SU-DHL-6 (cell line): Measurements from ENCODE around the gene ZNF513.

Source experiments
- H2AFZ ChIP-seq: fragments of 200-600 bp; sonication (generic); 2 replicates; pipeline ENCODE4 v1.6.1; 2014; ENCODE audit warnings: low read depth, mild to moderate bottlenecking, moderate library complexity, mixed read lengths, antibody characterized with exemption, low read length; ENCODE audit not compliant: severe bottlenecking
- H3F3A ChIP-seq: fragments of 200-600 bp; shearing (Covaris generic); 2 replicates; pipeline ENCODE4 v1.6.0; 2016; ENCODE audit warnings: antibody characterized with exemption, mild to moderate bottlenecking; ENCODE audit not compliant: insufficient read depth
- H3K27ac ChIP-seq: fragments of 200-600 bp; sonication (generic); 2 replicates; pipeline ENCODE4 v1.5.1; 2016; ENCODE audit warnings: low read depth, mild to moderate bottlenecking, low read length, moderate library complexity, mixed read lengths
- H3K27me3 ChIP-seq: fragments of 200-600 bp; sonication (generic), shearing (Covaris generic); 2 replicates; pipeline ENCODE4 v1.6.0; 2014; ENCODE audit warnings: mild to moderate bottlenecking, low read length
- H3K36me3 ChIP-seq: fragments of 200-600 bp; sonication (generic); 2 replicates; pipeline ENCODE4 v1.6.1; 2014; ENCODE audit warnings: mild to moderate bottlenecking, low read length, mixed read lengths
- H3K4me2 ChIP-seq: fragments of 300-600, 200-600 bp; shearing (Covaris generic), sonication (generic); 2 replicates; pipeline ENCODE4 v1.6.0; 2014; ENCODE audit warnings: low read length, low read depth, mild to moderate bottlenecking; ENCODE audit not compliant: poor library complexity, severe bottlenecking
- H3K4me3 ChIP-seq: fragments of 200-600 bp; sonication (generic); 2 replicates; pipeline ENCODE4 v1.5.1; 2014; ENCODE audit warnings: antibody characterized with exemption, low read length, mild to moderate bottlenecking, mixed read lengths; ENCODE audit not compliant: insufficient read depth, poor library complexity, severe bottlenecking
- H3K79me2 ChIP-seq: fragments of 200-600 bp; sonication (generic); 2 replicates; pipeline ENCODE4 v1.6.1; 2014; ENCODE audit warnings: mild to moderate bottlenecking, low read length, moderate library complexity; ENCODE audit not compliant: insufficient read depth
- H3K9ac ChIP-seq: fragments of 200-600 bp; sonication (generic); 2 replicates; pipeline ENCODE4 v1.7.0; 2014; ENCODE audit warnings: mild to moderate bottlenecking, low read length
- H3K9me2 ChIP-seq: fragments of 200-600 bp; sonication (generic); replicated peaks from 2 replicates; pipeline ENCODE4 v1.6.1; 2014; ENCODE audit warnings: low read length; ENCODE audit not compliant: insufficient read depth
- H3K9me3 ChIP-seq: fragments of 200-600 bp; sonication (generic); 2 replicates; pipeline ENCODE4 v1.6.1; 2014; ENCODE audit warnings: low read length, mixed read lengths; ENCODE audit not compliant: insufficient read depth
- H4K20me1 ChIP-seq: fragments of 200-600 bp; sonication (generic); 2 replicates; pipeline ENCODE4 v1.6.1; 2014; ENCODE audit warnings: low read depth, mild to moderate bottlenecking, antibody characterized with exemption, low read length, moderate library complexity, mixed read lengths
- EZH2phosphoT487 ChIP-seq: fragments of 200-600 bp; sonication (generic), shearing (Covaris generic); conservative IDR thresholded peaks from 2 replicates; pipeline ENCODE4 v1.6.1; 2018; ENCODE audit warnings: mild to moderate bottlenecking, antibody characterized with exemption, low read length, moderate library complexity, mixed read lengths
- TF ChIP-seq, protein P1 (sequence below): fragments of 200-600 bp; sonication (generic); IDR thresholded peaks from one replicate; pipeline ENCODE4 v1.5.1; 2017; ENCODE audit warnings: antibody characterized with exemption, mild to moderate bottlenecking, low read length, moderate library complexity; ENCODE audit not compliant: insufficient read depth, poor library complexity, severe bottlenecking

The ZNF513 gene

DNA sequence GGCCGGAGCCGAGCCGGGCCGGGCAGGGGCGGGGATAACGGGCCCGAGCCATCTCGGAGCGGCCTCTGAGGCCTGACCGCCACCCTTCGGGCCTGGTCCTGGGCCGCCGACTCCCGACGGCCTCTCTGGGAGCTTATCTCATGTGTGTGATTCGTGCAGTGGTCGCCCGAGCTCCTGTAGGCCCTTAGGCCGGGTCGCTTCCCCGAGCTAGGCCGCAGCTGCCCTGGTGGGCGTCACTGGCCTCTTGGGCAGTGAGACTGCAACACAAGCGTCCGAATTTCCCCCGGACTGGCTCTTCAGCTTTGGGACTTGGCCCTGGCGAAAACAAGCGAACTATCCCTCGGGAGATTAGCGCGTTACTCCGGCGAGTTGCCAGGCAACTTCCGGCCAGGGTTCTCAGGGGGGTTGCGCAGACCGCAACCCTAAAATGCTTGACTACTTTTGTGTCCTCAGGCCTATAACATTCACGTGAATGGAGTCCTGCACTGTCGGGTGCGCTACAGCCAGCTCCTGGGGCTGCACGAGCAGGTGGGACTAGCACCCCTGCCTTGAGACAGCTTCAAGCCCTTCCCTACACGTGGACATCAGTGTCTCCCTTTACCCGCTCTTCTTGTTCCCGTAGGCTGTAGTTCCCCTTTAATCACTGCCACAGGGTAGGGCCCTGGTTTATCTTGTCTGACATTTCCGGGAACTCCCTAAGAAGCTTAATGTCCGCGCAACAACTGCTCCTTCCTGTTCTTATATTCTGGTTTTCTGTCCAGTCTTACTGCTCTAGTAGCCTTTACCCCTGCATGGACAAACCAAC is 9.5 kb downstream of the ZNF513 start:
- Histone ChIP-seq H3K4me3 (peak overlapping the region; percentile 64), H3K9me3 (no peaks in the 10 kb centered on the region), H4K20me1 (no peaks in the 10 kb centered on the region), H3K36me3 (peaks cover 3% of the 10 kb centered on the region; the same call in 1 of the 2 replicates), H3K4me2 (peak overlapping the region; percentile 81), H2AFZ (peak overlapping the region; percentile 38), H3F3A (peaks cover 12% of the 10 kb centered on the region; the same call in 1 of the 2 replicates), H3K27me3 (no peaks in the 10 kb centered on the region), H3K27ac (peak overlapping the region; percentile 61), H3K9me2 (no peaks in the 10 kb centered on the region), H3K79me2 (peaks cover 27% of the 10 kb centered on the region; the same call in 1 of the 2 replicates), H3K9ac (peak overlapping the region; percentile 81)
- no peak for TF ChIP-seq EZH2phosphoT487
- TF ChIP-seq, protein P1, sequence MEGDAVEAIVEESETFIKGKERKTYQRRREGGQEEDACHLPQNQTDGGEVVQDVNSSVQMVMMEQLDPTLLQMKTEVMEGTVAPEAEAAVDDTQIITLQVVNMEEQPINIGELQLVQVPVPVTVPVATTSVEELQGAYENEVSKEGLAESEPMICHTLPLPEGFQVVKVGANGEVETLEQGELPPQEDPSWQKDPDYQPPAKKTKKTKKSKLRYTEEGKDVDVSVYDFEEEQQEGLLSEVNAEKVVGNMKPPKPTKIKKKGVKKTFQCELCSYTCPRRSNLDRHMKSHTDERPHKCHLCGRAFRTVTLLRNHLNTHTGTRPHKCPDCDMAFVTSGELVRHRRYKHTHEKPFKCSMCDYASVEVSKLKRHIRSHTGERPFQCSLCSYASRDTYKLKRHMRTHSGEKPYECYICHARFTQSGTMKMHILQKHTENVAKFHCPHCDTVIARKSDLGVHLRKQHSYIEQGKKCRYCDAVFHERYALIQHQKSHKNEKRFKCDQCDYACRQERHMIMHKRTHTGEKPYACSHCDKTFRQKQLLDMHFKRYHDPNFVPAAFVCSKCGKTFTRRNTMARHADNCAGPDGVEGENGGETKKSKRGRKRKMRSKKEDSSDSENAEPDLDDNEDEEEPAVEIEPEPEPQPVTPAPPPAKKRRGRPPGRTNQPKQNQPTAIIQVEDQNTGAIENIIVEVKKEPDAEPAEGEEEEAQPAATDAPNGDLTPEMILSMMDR: no peak

DNA sequence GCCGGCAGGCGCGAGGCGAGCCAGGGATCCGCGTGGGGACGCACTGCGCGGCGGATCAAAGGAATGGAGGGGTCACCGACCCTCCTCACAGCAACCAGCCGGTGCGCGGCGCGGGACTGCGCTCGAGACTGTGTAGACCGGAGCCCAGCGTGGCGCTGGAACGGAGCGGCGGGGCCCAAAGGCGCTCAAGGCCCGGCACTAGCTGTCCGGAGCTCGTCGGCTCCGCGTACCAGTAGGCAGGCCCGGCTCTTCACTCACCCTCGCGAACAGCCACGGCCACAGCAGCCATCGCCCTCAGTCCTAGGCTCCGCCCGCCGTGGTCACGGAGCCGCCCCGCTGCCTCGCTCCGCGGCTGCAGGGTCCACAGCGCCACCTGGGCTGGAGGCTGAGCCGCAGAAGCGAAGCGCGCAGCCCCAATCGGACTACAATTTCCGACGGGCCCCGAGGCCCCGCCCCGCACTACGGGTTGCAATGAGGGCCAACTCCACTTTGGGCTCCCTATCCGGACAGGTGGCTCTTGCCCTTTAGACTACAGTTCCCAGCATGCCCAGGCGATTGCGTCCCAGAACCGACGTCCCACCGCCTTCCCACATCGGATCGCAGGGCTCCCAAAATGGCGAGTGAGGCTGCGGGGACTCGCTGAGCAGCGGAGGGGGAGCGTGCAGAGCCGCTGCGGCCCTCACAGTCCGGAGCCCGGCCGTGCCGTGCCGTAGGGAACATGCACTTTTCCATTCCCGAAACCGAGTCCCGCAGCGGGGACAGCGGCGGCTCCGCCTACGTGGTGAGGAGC is 10.3 kb downstream of the ZNF513 start, which contains the start of the genes EIF2B4 and SNX17:
Gene EIF2B4, minus strand, starts transcription at position 313 of the 790 bp plus-strand sequence. Its CDS starts 24 bp downstream, at position 289.
Gene SNX17, plus strand, starts transcription at position 591 of the 790 bp plus-strand sequence. Its CDS starts 128 bp downstream, at position 719.
- peaks cover 27% of the 10 kb centered on the region; the same call in 1 of the 2 replicates for H3K79me2 ChIP-seq
- peak within 1 kb of the TSS; percentile 61 for H3K27ac ChIP-seq
- peak within 1 kb of the TSS; percentile 81 for H3K9ac ChIP-seq
- H3K9me2 ChIP-seq: no peaks in the 10 kb centered on the region
- peak within 1 kb of the TSS; percentile 81 for H3K4me2 ChIP-seq
- TF ChIP-seq, protein P1: peak; percentile 70
- TF ChIP-seq EZH2phosphoT487: no peak
- no peaks in the 10 kb centered on the region for H3K27me3 ChIP-seq
- H4K20me1 ChIP-seq: no peaks in the 10 kb centered on the region
- H3F3A ChIP-seq: peaks cover 12% of the 10 kb centered on the region; the same call in 1 of the 2 replicates
- H2AFZ ChIP-seq: peak within 1 kb of the TSS; percentile 43
- peaks cover 3% of the 10 kb centered on the region; the same call in 1 of the 2 replicates for H3K36me3 ChIP-seq
- peak within 1 kb of the TSS; percentile 78 for H3K4me3 ChIP-seq
- H3K9me3 ChIP-seq: no peaks in the 10 kb centered on the region

DNA sequence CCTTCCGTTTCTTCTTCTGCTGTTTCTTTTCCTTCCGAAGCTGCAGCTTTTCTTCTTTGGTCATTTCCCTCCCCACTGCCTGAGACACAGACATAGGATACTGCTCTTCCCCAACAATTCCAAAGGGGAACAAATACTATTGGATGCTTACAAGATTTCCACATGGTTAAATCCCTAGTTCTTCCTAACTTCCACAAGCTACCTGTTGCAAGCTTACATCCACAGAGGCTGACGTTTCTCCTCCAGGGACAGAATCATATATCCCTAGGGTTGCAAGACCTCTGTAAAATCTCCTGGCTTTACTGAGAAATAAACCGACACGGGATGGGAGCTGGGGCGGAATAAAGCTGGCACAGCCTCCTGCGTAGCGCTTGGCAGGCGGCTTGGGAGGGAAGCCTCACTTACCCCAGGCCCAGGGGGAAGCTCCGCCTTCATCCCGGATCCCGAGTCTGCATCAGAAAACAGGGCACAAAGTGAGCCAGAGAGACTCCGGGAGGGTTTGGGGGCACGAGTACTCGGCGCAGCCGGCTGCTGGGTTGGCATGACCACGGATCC is 11.0 kb downstream of the ZNF513 start:
- peaks cover 12% of the 10 kb centered on the region; the same call in 1 of the 2 replicates for H3F3A ChIP-seq
- peak overlapping the region; percentile 43 for H2AFZ ChIP-seq
- peak overlapping the region; percentile 31 for H3K27ac ChIP-seq
- no peaks in the 10 kb centered on the region for H3K9me3 ChIP-seq
- no peaks in the 10 kb centered on the region for H3K9me2 ChIP-seq
- peaks cover 3% of the 10 kb centered on the region; the same call in 1 of the 2 replicates for H3K36me3 ChIP-seq
- H3K27me3 ChIP-seq: no peaks in the 10 kb centered on the region
- H3K4me3 ChIP-seq: peak overlapping the region; percentile 78
- peak overlapping the region; percentile 81 for H3K9ac ChIP-seq
- TF ChIP-seq, protein P1: no peak
- TF ChIP-seq EZH2phosphoT487: no peak
- peak overlapping the region; percentile 73 for H3K4me2 ChIP-seq
- H4K20me1 ChIP-seq: no peaks in the 10 kb centered on the region
- H3K79me2 ChIP-seq: peaks cover 27% of the 10 kb centered on the region; the same call in 1 of the 2 replicates
